Fibroblast of villous mesenchyme (primary cell): ENCODE data around the gene MAL. TPM values are rescaled to one million over a fixed set of nuclear protein-coding genes. Genes with fewer than 3 reads are reported as not detected.

Source experiments
- DNase-seq: peaks from one replicate; pipeline ENCODE4 v3.0.0-alpha.2; 2010; ENCODE audit warnings: low read depth
- H3K4me3 ChIP-seq: 2 replicates; pipeline ENCODE4 v1.5.1; 2011; ENCODE audit warnings: low read depth, mild to moderate bottlenecking, low read length
- total RNA-seq: library from RNA; depleted of rRNA; stranded (reverse); fragments of >200 nt; gene quantifications from 2 replicates; pipeline ENCODE4 v1.2.3, GENCODE V29; 2012
- TF ChIP-seq, protein P1 (sequence below): IDR thresholded peaks from 2 replicates; pipeline ENCODE4 v1.5.1; 2012; ENCODE audit warnings: low read depth, mild to moderate bottlenecking, low read length; ENCODE audit not compliant: insufficient read depth

Gene MAL
- total RNA-seq, 1 donor: not detected

DNA sequence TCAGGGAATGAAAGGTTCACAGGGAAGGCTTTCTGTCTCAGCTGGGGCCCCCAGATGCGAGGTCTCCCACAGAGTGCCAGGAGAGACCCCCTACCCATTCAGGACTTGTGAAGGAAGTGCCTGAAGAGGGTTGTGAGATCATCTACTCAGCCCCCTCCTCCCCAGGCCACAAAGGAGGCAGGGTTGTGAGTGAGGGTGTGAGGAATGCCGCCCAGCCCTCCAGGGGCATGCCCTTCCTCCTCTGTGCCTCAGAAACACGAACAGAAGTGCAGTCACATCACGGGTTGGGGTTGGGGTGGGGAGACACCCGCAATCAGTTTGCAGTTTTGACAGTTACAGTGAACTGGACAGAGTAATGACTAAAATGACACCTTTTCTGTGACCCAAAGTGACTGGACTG lies 5.0 kb downstream of the MAL start:
- TF ChIP-seq, protein P1, sequence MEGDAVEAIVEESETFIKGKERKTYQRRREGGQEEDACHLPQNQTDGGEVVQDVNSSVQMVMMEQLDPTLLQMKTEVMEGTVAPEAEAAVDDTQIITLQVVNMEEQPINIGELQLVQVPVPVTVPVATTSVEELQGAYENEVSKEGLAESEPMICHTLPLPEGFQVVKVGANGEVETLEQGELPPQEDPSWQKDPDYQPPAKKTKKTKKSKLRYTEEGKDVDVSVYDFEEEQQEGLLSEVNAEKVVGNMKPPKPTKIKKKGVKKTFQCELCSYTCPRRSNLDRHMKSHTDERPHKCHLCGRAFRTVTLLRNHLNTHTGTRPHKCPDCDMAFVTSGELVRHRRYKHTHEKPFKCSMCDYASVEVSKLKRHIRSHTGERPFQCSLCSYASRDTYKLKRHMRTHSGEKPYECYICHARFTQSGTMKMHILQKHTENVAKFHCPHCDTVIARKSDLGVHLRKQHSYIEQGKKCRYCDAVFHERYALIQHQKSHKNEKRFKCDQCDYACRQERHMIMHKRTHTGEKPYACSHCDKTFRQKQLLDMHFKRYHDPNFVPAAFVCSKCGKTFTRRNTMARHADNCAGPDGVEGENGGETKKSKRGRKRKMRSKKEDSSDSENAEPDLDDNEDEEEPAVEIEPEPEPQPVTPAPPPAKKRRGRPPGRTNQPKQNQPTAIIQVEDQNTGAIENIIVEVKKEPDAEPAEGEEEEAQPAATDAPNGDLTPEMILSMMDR: no peak
- no peak overlapping the region for H3K4me3 ChIP-seq
- no peak for DNase-seq

DNA sequence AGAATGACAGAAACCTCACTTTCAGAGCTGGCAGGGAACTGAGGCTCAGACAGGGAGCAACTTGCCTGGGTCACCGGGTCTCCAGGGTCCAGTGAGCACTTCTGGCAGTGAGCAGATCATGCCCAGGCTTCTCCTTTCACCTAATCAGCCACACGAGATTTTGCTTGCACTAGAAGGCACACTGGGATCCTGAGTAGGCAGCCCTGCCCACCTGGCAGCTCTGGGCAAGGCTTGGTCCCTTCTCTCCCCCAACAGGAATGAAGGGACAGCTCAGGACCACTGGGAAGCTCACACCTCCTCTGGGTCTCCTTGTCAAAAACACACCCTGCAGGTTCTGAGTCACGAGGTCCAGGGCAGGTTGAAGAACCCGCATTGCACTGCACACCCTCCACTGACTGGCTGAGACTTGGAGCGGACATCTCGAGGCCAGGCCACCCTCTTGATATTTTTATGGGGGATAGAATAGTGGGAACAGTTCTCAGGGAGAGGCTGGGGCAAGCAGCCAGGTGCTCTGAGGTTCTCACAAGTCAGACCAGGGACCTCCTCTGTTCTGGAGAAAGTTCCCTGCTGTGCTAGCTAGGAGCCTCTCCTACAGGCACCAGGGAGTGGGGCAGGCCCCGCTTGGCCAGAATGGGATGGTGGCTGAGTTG lies 5.7 kb downstream of the MAL start:
- no peak overlapping the region for H3K4me3 ChIP-seq
- no peak for DNase-seq
- TF ChIP-seq, protein P1: no peak

DNA sequence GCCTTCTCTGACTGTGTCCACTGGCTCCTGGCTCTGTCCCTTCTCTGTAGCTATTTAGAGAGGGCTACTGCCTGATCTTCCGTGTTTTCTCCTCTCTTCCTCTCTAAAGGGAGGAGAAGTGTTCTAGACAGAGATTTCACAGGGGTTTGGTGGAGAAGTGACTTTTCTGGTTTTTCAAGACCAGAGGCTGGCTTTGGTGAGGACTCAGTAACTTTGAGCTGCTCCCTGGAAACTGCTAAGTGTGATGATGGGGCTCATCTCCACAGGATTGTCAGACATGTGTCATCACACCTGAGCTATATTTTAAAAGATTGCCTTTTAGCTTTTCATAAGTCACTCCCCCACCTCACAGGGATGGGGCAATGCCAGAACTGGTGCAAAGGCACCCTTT lies 6.2 kb downstream of the MAL start:
- no peak overlapping the region for H3K4me3 ChIP-seq
- no peak for DNase-seq
- TF ChIP-seq, protein P1: no peak

DNA sequence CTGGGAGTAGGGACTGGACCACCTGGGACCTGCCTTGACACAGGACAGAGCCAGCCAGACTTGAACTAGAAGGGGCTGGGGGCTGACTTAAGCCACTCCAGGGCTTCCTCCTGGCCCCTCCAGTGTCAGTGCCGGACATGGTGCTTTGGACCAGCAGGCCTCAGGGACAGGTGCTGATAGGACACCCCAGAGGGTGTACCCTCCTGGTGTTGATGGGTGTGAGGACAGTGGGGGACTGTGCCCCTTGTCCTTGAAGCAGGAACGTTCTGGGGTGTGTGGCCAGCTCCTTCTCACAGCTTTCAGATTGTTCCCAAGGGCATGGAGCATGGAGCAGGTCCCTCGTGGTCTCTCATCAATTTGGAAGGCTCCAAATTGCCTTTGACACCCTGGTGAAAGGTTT lies 6.8 kb downstream of the MAL start:
- no peak for DNase-seq
- TF ChIP-seq, protein P1: no peak
- no peak overlapping the region for H3K4me3 ChIP-seq

DNA sequence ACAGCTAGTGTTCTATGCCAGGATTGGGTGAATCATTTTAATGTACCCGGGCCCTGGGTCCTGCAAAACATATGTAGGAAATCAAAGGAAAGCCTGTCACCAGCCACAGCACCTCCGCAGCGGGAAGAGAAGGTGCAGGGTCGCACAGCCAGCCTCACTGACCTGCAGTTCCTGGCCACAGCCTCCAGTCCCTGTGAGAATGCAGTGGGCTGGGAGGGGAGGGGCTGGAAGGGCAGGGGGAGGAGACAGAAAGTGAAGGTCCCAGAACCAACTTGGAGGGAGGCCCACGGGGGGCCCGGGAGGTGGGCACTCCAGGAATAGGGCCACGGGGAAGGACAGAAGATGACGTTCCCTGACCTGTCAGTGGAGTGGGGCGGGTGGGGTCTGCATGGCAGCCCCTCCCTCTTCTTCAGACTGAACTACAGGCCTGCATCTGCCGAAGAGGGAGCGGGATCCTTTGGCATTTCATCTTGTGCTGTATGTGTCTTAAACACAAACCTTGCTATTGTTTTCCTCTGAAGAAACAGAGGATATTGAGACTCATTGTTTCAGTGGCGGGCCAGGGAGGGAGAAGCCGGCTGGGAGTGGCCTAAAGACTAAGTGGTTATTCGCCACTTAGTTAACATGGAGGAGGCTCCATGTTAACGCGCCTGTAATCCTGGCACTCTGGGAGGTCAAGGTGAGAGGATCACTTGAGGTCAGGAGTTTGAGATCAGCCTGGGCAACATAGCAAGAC lies 7.5 kb downstream of the MAL start:
- H3K4me3 ChIP-seq: no peak overlapping the region
- DNase-seq: no peak
- TF ChIP-seq, protein P1: no peak

DNA sequence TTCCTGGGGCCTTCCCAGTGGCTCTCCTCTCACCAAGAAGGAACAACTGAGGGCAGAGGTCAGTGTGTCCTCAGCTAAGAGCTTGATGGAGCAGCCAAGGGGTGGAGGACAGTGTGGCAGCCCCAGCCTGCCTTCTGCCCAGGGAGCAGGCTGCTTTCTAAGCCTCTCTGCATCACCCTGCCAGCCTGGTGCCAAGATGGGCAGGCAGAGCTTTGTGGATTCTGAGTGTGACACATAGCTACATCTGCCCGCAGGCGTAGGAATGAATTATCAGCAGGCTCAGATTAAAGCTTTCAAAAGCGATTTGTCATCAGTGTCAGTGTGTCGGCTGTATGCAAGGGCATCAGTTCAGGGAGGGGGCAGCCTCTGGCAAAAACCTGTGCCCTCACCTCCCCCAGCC lies 8.7 kb downstream of the MAL start:
- no peak for DNase-seq
- no peak overlapping the region for H3K4me3 ChIP-seq
- TF ChIP-seq, protein P1: no peak
